Fibroblast of the conjunctiva (primary cell): ENCODE data around the gene DCBLD2.

Experiments
- DNase-seq: peaks from one replicate; pipeline ENCODE4 v3.0.0-alpha.2; 2010; ENCODE audit warnings: low read depth

The DCBLD2 gene

GRCh38 chr3:98766924-98767323 is 134.6 kb downstream of the DCBLD2 start:
- DNase-seq, result no peak

GRCh38 chr3:98765721-98766120 is 135.8 kb downstream of the DCBLD2 start:
- DNase-seq, result no peak

- DNase-seq, result no peak
Measured at GRCh38 chr3:98764472-98764884, 137.0 kb downstream of the DCBLD2 start.

- DNase-seq, result no peak
Measured at GRCh38 chr3:98763819-98764418, 137.6 kb downstream of the DCBLD2 start.

- DNase-seq, result no peak
Measured at GRCh38 chr3:98763076-98763475, 138.4 kb downstream of the DCBLD2 start, which contains the start of gene ST3GAL6. ST3GAL6 (plus strand) TSS chr3:98763340; CDS start chr3:98768441, 5,101 bp downstream.

- DNase-seq, result no peak
Measured at GRCh38 chr3:98761643-98762229, 139.8 kb downstream of the DCBLD2 start.

DNA sequence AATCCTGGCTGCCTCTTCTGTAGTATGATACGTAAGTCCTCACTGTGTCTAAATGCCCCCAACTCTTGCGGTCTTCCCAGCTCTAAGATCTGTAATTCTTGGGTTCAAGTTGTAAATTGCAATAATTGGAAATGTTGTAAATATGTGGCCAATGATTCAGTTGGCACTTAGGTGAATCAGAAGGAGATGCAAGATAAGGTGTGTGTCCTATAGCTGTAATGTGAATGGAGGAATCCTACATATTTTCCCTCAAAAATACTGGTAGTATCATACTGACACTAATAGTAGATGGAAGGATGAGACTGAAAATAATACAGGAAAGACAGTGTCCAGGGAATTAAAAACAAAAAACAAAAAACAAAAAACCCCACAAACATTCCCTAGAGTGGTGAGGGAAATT is 141.9 kb downstream of the DCBLD2 start:
- no peak for DNase-seq

DNA sequence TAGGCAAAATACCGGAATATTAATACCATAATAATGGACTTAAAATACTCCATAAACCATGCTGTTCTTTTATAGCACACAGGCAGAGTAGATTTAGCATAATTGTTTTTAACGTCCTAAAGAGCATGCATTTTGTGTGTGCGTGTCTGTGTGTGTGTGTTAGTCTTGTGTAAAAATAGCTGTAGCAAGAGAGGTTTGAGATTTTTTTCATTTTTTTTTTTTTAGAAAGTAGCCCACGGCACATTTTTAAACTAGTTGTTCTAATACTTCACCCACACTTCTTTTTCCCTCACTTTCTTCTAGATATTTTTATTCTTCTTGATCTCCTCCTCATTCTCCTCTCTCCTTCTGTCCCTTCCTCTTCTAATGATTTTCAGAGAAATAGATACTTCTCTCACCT is 145.9 kb downstream of the DCBLD2 start:
- no peak for DNase-seq

DNA sequence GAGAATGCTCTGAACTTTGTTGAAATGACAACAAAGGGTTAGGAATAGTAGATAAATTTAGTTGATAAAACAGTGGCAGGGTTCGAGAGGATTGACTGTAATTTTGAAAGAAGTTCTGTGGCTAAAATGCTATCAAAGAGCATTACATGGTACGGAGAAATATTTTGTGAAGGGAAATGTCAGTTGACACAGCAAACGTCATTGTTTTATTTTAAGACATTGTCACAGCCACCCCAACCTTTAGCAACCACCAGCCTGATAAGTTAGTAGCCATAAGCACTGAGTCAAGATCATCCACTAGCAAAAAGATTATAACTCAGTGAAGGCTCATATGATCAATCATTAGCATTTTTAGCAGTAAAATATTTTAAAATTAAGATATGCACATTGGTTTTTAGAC is 147.0 kb downstream of the DCBLD2 start:
- DNase-seq, result no peak

DNA sequence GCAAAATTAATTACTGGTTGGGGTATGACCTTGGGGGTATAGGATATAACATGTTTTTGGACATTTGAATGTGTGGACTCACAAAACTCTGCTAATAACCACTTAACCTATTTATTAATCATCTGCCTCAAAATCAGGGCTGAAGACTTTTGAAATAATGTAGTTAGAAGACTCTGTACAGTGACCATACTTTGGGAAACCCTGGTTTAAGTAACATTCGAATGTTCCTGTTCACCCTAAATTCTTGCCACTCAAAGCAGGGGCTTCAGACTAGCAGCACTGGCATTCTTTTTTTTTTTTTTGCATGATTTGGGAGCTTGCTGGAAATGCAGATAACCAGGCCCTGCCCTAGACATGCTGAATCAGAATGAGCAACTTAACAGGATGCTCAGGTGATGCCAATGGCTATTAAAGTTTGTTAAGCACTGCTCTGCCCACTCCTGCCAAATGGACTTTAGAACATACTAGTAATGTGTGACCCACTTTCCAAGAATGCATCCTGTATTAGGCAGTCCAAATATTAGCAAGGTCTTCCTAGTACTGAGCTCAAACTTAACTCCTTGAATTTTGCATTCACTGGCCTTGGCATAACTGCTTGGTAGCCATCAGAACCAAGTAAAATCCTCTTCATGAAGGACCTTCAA is 151.1 kb downstream of the DCBLD2 start:
- no peak for DNase-seq

DNA sequence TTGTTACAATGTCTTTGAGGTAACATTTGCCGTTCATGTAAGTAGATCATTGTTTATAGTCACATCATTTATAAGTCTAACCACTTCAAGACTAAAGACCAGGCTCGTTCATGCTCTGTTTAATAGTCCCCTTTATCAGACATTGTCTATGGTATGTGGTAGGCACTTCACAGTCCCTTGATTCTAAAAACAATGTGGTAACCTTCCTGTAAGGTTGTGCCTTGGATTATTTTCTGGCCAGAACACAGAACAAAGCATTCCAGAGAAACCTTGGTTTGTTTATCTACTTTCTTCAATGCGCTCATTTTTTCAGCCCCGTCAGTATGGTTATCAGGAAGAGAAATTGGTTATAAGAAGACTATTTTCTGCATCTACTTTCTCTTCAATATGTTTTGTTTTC is 154.6 kb downstream of the DCBLD2 start:
- DNase-seq, result no peak

- no peak for DNase-seq
Measured at GRCh38 chr3:98746122-98746521, 155.4 kb downstream of the DCBLD2 start.
